Measurements from ENCODE around the gene LRIG1.
A peak's percentile ranks its signal among the peaks of the same experiment; 100 is the strongest.

The LRIG1 gene

GRCh38 chr3:66385066-66385465 is 115.8 kb downstream of the LRIG1 start:
- no peak for DNase-seq (ENCODE audit: low spot score)

GRCh38 chr3:66383998-66384745 is 116.7 kb downstream of the LRIG1 start:
- no peak for DNase-seq (ENCODE audit: low spot score)

- DNase-seq (ENCODE audit: low spot score), result no peak
These were observed 117.8 kb downstream of the LRIG1 start for GRCh38 chr3:66383023-66383422.

- DNase-seq (ENCODE audit: low spot score), result no peak
These were observed 118.7 kb downstream of the LRIG1 start for GRCh38 chr3:66382142-66382541.

- DNase-seq (ENCODE audit: low spot score), result no peak
These were observed 119.2 kb downstream of the LRIG1 start for GRCh38 chr3:66381626-66382025.

- no peak for DNase-seq (ENCODE audit: low spot score)
These were observed 120.5 kb downstream of the LRIG1 start for GRCh38 chr3:66380200-66380932.

GRCh38 chr3:66379565-66379964 is 121.3 kb downstream of the LRIG1 start:
- DNase-seq (ENCODE audit: low spot score), result no peak

- DNase-seq (ENCODE audit: low spot score), result no peak
These were observed 122.6 kb downstream of the LRIG1 start for GRCh38 chr3:66378256-66378655.

- DNase-seq (ENCODE audit: low spot score), result no peak
These were observed 123.0 kb downstream of the LRIG1 start for GRCh38 chr3:66377800-66378199.

GRCh38 chr3:66376568-66376967 is 124.3 kb downstream of the LRIG1 start:
- DNase-seq (ENCODE audit: low spot score), result peak; percentile 68

GRCh38 chr3:66372681-66373350 is 128.0 kb downstream of the LRIG1 start:
- DNase-seq (ENCODE audit: low spot score), result no peak

GRCh38 chr3:66371432-66371831 is 129.4 kb downstream of the LRIG1 start:
- DNase-seq (ENCODE audit: low spot score), result no peak

- no peak for DNase-seq (ENCODE audit: low spot score)
These were observed 130.6 kb downstream of the LRIG1 start for GRCh38 chr3:66370179-66370578.

GRCh38 chr3:66367979-66368378 is 132.8 kb downstream of the LRIG1 start:
- DNase-seq (ENCODE audit: low spot score), result no peak

- DNase-seq (ENCODE audit: low spot score), result no peak
These were observed 134.1 kb downstream of the LRIG1 start for GRCh38 chr3:66366747-66367146.

- DNase-seq (ENCODE audit: low spot score), result no peak
These were observed 135.7 kb downstream of the LRIG1 start for GRCh38 chr3:66365080-66365479.

- no peak for DNase-seq (ENCODE audit: low spot score)
These were observed 137.7 kb downstream of the LRIG1 start for GRCh38 chr3:66363148-66363547.

- DNase-seq (ENCODE audit: low spot score), result peak; percentile 64
These were observed 138.3 kb downstream of the LRIG1 start for GRCh38 chr3:66362541-66362941.

GRCh38 chr3:66361356-66361755 is 139.5 kb downstream of the LRIG1 start:
- no peak for DNase-seq (ENCODE audit: low spot score)

GRCh38 chr3:66355997-66356396 is 144.8 kb downstream of the LRIG1 start:
- no peak for DNase-seq (ENCODE audit: low spot score)

- no peak for DNase-seq (ENCODE audit: low spot score)
These were observed 145.4 kb downstream of the LRIG1 start for GRCh38 chr3:66355394-66355793.

GRCh38 chr3:66354001-66354400 is 146.8 kb downstream of the LRIG1 start:
- DNase-seq (ENCODE audit: low spot score), result no peak

GRCh38 chr3:66353530-66353929 is 147.3 kb downstream of the LRIG1 start:
- peak; percentile 22 for DNase-seq (ENCODE audit: low spot score)

All from hepatic stellate cell (primary cell).